Mucosa of descending colon (tissue), 3 donors: Measurements from ENCODE around the gene NHLH2. TPM values are rescaled to one million over a fixed set of nuclear protein-coding genes. Genes with fewer than 3 reads are reported as not detected.

Experiments used
- ATAC-seq: fragments of 200-7000 bp; cut with Tn5 transposase; one replicate; pipeline ENCODE4 v1.9.1; 2020; ENCODE audit warnings: mild to moderate bottlenecking, moderate library complexity
- DNase-seq, 3 donors: peaks; one replicate each; pipeline ENCODE4 v3.0.0-alpha.2; 2020
- H3K36me3 ChIP-seq: fragments of 200-600 bp; one replicate; pipeline ENCODE4 v1.8.0; 2021; ENCODE audit warnings: low read depth, mild to moderate bottlenecking
- H3K4me1 ChIP-seq: fragments of 200-600 bp; one replicate; pipeline ENCODE4 v1.8.0; 2021; ENCODE audit warnings: low read depth, mild to moderate bottlenecking
- H3K4me3 ChIP-seq: fragments of 200-600 bp; one replicate; pipeline ENCODE4 v1.8.0; 2021; ENCODE audit warnings: mild to moderate bottlenecking
- H3K9me3 ChIP-seq: fragments of 200-600 bp; one replicate; pipeline ENCODE4 v1.8.0; 2021; ENCODE audit warnings: mild to moderate bottlenecking
- CTCF ChIP-seq: fragments of 200-600 bp; IDR thresholded peaks from one replicate; pipeline ENCODE4 v1.8.0; 2022; ENCODE audit warnings: antibody characterized with exemption, mild to moderate bottlenecking
- intact Hi-C, 2 donors: fragments of 100-400 bp; cut with DNase I in 1 of 2; cut with micrococcal nuclease in 1 of 2; formaldehyde crosslinking; loops; one replicate each; pipeline versions ENCODE4 v1.11.0 to v1.11.1; 2022; cut with DNase I, micrococcal nuclease
- long read RNA-seq, 2 donors: library from polyadenylated mRNA; unstranded; transcript quantifications; one replicate each; pipeline ENCODE4 v2.0.0, GENCODE V29; 2019 to 2021
- total RNA-seq, 3 donors: library from RNA; stranded (reverse); fragmentation: NEBNext Ultra II Directional in 2 of 3; extraction: Animal tissue kit (Norgen Biotek cat#: 25700) in 2 of 3; gene quantifications; one replicate each; pipeline versions ENCODE4 v1.2.1 to v1.2.4, GENCODE V29; 2021 to 2023
- donor health status: DM: no; HTN: no; CAD: no; lungs with moderate emphysema.
- donor health status: DM: no; HTN: no; CAD: no.
- donor health status: DM: no; HTN: yes; CAD: no.

NHLH2 gene
- total RNA-seq, result not detected
- long read RNA-seq, donor 1, result 0 reads
- long read RNA-seq, donor 2, result 0 reads

GRCh38 chr1:115840605-115841460, at the start of gene NHLH2:
Gene NHLH2 (minus strand): TSS chr1:115841126. CDS start chr1:115838372, 2,754 bp downstream.
- DNase-seq (no peak), ATAC-seq (no peak)
- intact Hi-C loops, result no loop called here
- Histone ChIP-seq H3K36me3 (no peaks in the 10 kb centered on the region), H3K4me3 (no peak within 1 kb of the TSS), H3K4me1 (peaks cover 15% of the 10 kb centered on the region), H3K9me3 (no peaks in the 10 kb centered on the region)
- no peak for TF ChIP-seq CTCF

- TF ChIP-seq CTCF, result no peak
- no peak overlapping the region for H3K4me3 ChIP-seq
- no peaks in the 10 kb centered on the region for H3K9me3 ChIP-seq
- no peaks in the 10 kb centered on the region for H3K4me1 ChIP-seq
- H3K36me3 ChIP-seq, result no peaks in the 10 kb centered on the region
- intact Hi-C loops, result no loop called here
- ATAC-seq (no peak), DNase-seq (no peak)
Measured at GRCh38 chr1:115890580-115890979, 49.7 kb upstream of the NHLH2 start.

GRCh38 chr1:115888976-115889375, 48.0 kb upstream of the NHLH2 start:
- no peak overlapping the region for H3K4me3 ChIP-seq
- intact Hi-C loops, result no loop called here
- no peak for TF ChIP-seq CTCF
- no peaks in the 10 kb centered on the region for H3K4me1 ChIP-seq
- DNase-seq (peak in 1 of 3 donors; percentile 9), ATAC-seq (peak; percentile 36)
- no peaks in the 10 kb centered on the region for H3K9me3 ChIP-seq
- H3K36me3 ChIP-seq, result no peaks in the 10 kb centered on the region

- H3K4me1 ChIP-seq, result no peaks in the 10 kb centered on the region
- intact Hi-C loops, result no loop called here
- ATAC-seq, result no peak
- H3K4me3 ChIP-seq, result no peak overlapping the region
- H3K36me3 ChIP-seq, result no peaks in the 10 kb centered on the region
- TF ChIP-seq CTCF, result no peak
- DNase-seq, result no peak
- H3K9me3 ChIP-seq, result no peaks in the 10 kb centered on the region
Measured at GRCh38 chr1:115882913-115883902, 42.3 kb upstream of the NHLH2 start.

- Histone ChIP-seq H3K4me1 (no peaks in the 10 kb centered on the region), H3K9me3 (no peaks in the 10 kb centered on the region), H3K4me3 (no peak overlapping the region), H3K36me3 (no peaks in the 10 kb centered on the region)
- intact Hi-C loops, result no loop called here
- ATAC-seq (no peak), DNase-seq (no peak)
- no peak for TF ChIP-seq CTCF
Measured at GRCh38 chr1:115880981-115881672, 40.2 kb upstream of the NHLH2 start.
